T1000 (cell line): ENCODE data around the gene TNNT3.

Experiments used
- DNase-seq: peaks from one replicate; lab custom pipeline; 2025; ENCODE audit warnings: mixed read lengths; lab: John Stamatoyannopoulos, UW

TNNT3 gene

GRCh38 chr11:1958367-1958766 is 38.9 kb downstream of the TNNT3 start:
- no peak for DNase-seq

GRCh38 chr11:1959786-1960185 is 40.3 kb downstream of the TNNT3 start:
- DNase-seq, result no peak

- DNase-seq, result no peak
These were observed 44.4 kb downstream of the TNNT3 start for GRCh38 chr11:1963864-1964263.

GRCh38 chr11:1964348-1964747 is 44.8 kb downstream of the TNNT3 start:
- no peak for DNase-seq

GRCh38 chr11:1964955-1965354 is 45.5 kb downstream of the TNNT3 start:
- no peak for DNase-seq

GRCh38 chr11:1966531-1966930 is 47.0 kb downstream of the TNNT3 start:
- no peak for DNase-seq

GRCh38 chr11:1967641-1968225 is 48.2 kb downstream of the TNNT3 start:
- DNase-seq, result no peak

- no peak for DNase-seq
These were observed 49.0 kb downstream of the TNNT3 start for GRCh38 chr11:1968454-1969002.

GRCh38 chr11:1969035-1969434 is 49.5 kb downstream of the TNNT3 start:
- no peak for DNase-seq

- no peak for DNase-seq
These were observed 50.3 kb downstream of the TNNT3 start for GRCh38 chr11:1969776-1970175.

- DNase-seq, result no peak
These were observed 51.5 kb downstream of the TNNT3 start for GRCh38 chr11:1970956-1971355.

- DNase-seq, result no peak
These were observed 55.7 kb downstream of the TNNT3 start for GRCh38 chr11:1975185-1975584.

GRCh38 chr11:1978720-1979473 is 59.4 kb downstream of the TNNT3 start:
- no peak for DNase-seq

- DNase-seq, result no peak
These were observed 60.1 kb downstream of the TNNT3 start for GRCh38 chr11:1979607-1980006.

GRCh38 chr11:1982873-1983600 is 63.5 kb downstream of the TNNT3 start:
- DNase-seq, result no peak

- DNase-seq, result no peak
These were observed 64.1 kb downstream of the TNNT3 start for GRCh38 chr11:1983601-1983961.

- no peak for DNase-seq
These were observed 67.5 kb downstream of the TNNT3 start for GRCh38 chr11:1987024-1987423.

- no peak for DNase-seq
These were observed 68.7 kb downstream of the TNNT3 start for GRCh38 chr11:1988174-1988573.
